ENCODE data around the gene ENTPD1.

The ENTPD1 gene

GRCh38 chr10:95813054-95813685 lies 57.2 kb downstream of the ENTPD1 start:
- Histone ChIP-seq H3K4me2 (peak overlapping the region in 2 of 11 experiments; percentile 39 to 46; a peak in 2 of 22 replicates), H3K9ac (no peak overlapping the region), H3K27me3 (no peaks in the 10 kb centered on the region), H4K20me1 (no peaks in the 10 kb centered on the region), H3K9me3 (replicated peaks in 1 of 11) (peaks cover 14 to 30% (median 25%) of the 10 kb centered on the region in 11 experiments), H3K4me3 (no peak overlapping the region), H3K4me1 (peaks cover 0 to 27% (median 3%) of the 10 kb centered on the region in 10 experiments; a peak in 8 of 20 replicates), H3K36me3 (0 out of 22 replicates have a peak, but pooled peaks cover 0 to 5% (median 0%) of the 10 kb centered on the region in 11 experiments), H3K27ac (no peak overlapping the region)
- no peak for TF ChIP-seq Cebpa-rat (IDR thresholded peaks at IDR 0.05)

- TF ChIP-seq Cebpa-rat (IDR thresholded peaks at IDR 0.05): no peak
- peaks cover 0 to 33% (median 4%) of the 10 kb centered on the region in 10 experiments; a peak in 9 of 20 replicates for H3K4me1 ChIP-seq
- H4K20me1 ChIP-seq: no peaks in the 10 kb centered on the region
- H3K27me3 ChIP-seq: no peaks in the 10 kb centered on the region
- H3K9me3 ChIP-seq (replicated peaks in 1 of 11): peaks cover 14 to 25% (median 25%) of the 10 kb centered on the region in 11 experiments
- H3K4me3 ChIP-seq: no peak overlapping the region
- H3K36me3 ChIP-seq: 0 out of 22 replicates have a peak, but pooled peaks cover 0 to 5% (median 0%) of the 10 kb centered on the region in 11 experiments
- H3K27ac ChIP-seq: no peak overlapping the region
- H3K4me2 ChIP-seq: peak overlapping the region in 5 of 11 experiments; percentile 1 to 42 (median 23); a peak in 6 of 22 replicates
- no peak overlapping the region for H3K9ac ChIP-seq
Measured at GRCh38 chr10:95814011-95814727, 58.2 kb downstream of the ENTPD1 start.

- Histone ChIP-seq H4K20me1 (no peaks in the 10 kb centered on the region), H3K36me3 (0 out of 22 replicates have a peak, but pooled peaks cover 0 to 4% (median 0%) of the 10 kb centered on the region in 11 experiments), H3K9ac (no peak overlapping the region), H3K27me3 (no peaks in the 10 kb centered on the region), H3K27ac (no peak overlapping the region), H3K4me2 (peak overlapping the region in 1 of 11 experiments; percentile 39; a peak in 1 of 22 replicates), H3K9me3 (replicated peaks in 1 of 11) (peaks cover 7 to 16% (median 15%) of the 10 kb centered on the region in 11 experiments), H3K4me1 (peaks cover 0 to 42% (median 12%) of the 10 kb centered on the region in 10 experiments; a peak in 12 of 20 replicates), H3K4me3 (no peak overlapping the region)
- TF ChIP-seq Cebpa-rat (IDR thresholded peaks at IDR 0.05): no peak
Measured at GRCh38 chr10:95815133-95815532, 59.2 kb downstream of the ENTPD1 start.

- Histone ChIP-seq H3K9ac (no peak overlapping the region), H3K27ac (no peak overlapping the region), H3K36me3 (no peaks in the 10 kb centered on the region), H3K4me1 (peaks cover 0 to 49% (median 18%) of the 10 kb centered on the region in 10 experiments; a peak in 12 of 20 replicates), H3K4me2 (no peak overlapping the region), H3K27me3 (no peaks in the 10 kb centered on the region), H3K4me3 (no peak overlapping the region), H3K9me3 (replicated peaks in 1 of 11) (peaks cover 1 to 10% (median 9%) of the 10 kb centered on the region in 11 experiments; a peak in 20 of 22 replicates), H4K20me1 (no peaks in the 10 kb centered on the region)
- TF ChIP-seq Cebpa-rat (IDR thresholded peaks at IDR 0.05): no peak
Measured at GRCh38 chr10:95815701-95816240, 59.8 kb downstream of the ENTPD1 start.

GRCh38 chr10:95818010-95818409 lies 62.0 kb downstream of the ENTPD1 start:
- H3K27ac ChIP-seq: no peak overlapping the region
- peaks cover 0 to 65% (median 29%) of the 10 kb centered on the region in 10 experiments; a peak in 12 of 20 replicates for H3K4me1 ChIP-seq
- H3K4me3 ChIP-seq: no peak overlapping the region

GRCh38 chr10:95818668-95819067 lies 62.7 kb downstream of the ENTPD1 start:
- no peaks in the 10 kb centered on the region for H3K27me3 ChIP-seq
- no peak overlapping the region for H3K27ac ChIP-seq
- H3K36me3 ChIP-seq: no peaks in the 10 kb centered on the region
- H3K4me2 ChIP-seq: peak overlapping the region in 1 of 11 experiments; percentile 54; a peak in 3 of 22 replicates
- H4K20me1 ChIP-seq: no peaks in the 10 kb centered on the region
- H3K9ac ChIP-seq: no peak overlapping the region
- H3K9me3 ChIP-seq (replicated peaks in 1 of 11): peaks cover 0 to 9% (median 0%) of the 10 kb centered on the region in 11 experiments; a peak in 1 of 22 replicates
- peaks cover 0 to 59% (median 29%) of the 10 kb centered on the region in 10 experiments; a peak in 12 of 20 replicates for H3K4me1 ChIP-seq
- H3K4me3 ChIP-seq: no peak overlapping the region
- TF ChIP-seq Cebpa-rat (IDR thresholded peaks at IDR 0.05): no peak

More at GRCh38 chr10:95818010-95818409, 62.0 kb downstream of the ENTPD1 start:
- TF ChIP-seq Cebpa-rat (IDR thresholded peaks at IDR 0.05): no peak
- Histone ChIP-seq H4K20me1 (no peaks in the 10 kb centered on the region), H3K4me2 (no peak overlapping the region), H3K27me3 (no peaks in the 10 kb centered on the region), H3K9ac (no peak overlapping the region), H3K9me3 (replicated peaks in 1 of 11) (peaks cover 0 to 9% (median 0%) of the 10 kb centered on the region in 11 experiments; a peak in 1 of 22 replicates), H3K36me3 (no peaks in the 10 kb centered on the region)

GRCh38 chr10:95819620-95820329 lies 63.8 kb downstream of the ENTPD1 start:
- no peaks in the 10 kb centered on the region for H3K27me3 ChIP-seq
- H3K9ac ChIP-seq: no peak overlapping the region
- H3K4me3 ChIP-seq: no peak overlapping the region

GRCh38 chr10:95820363-95820762 lies 64.4 kb downstream of the ENTPD1 start:
- H3K4me2 ChIP-seq: peak overlapping the region in 6 of 11 experiments; percentile 13 to 68 (median 59); a peak in 9 of 22 replicates
- no peaks in the 10 kb centered on the region for H4K20me1 ChIP-seq
- H3K4me3 ChIP-seq: no peak overlapping the region
- H3K9ac ChIP-seq: no peak overlapping the region
- peaks cover 0 to 9% (median 0%) of the 10 kb centered on the region in 11 experiments; a peak in 1 of 22 replicates for H3K9me3 ChIP-seq (replicated peaks in 1 of 11)
- no peak for TF ChIP-seq Cebpa-rat (IDR thresholded peaks at IDR 0.05)
- H3K27me3 ChIP-seq: no peaks in the 10 kb centered on the region
- H3K4me1 ChIP-seq: peaks cover 0 to 42% (median 26%) of the 10 kb centered on the region in 10 experiments; a peak in 12 of 20 replicates
- peak overlapping the region in 2 of 11 experiments; percentile 38; a peak in 2 of 22 replicates for H3K27ac ChIP-seq
- no peaks in the 10 kb centered on the region for H3K36me3 ChIP-seq

More at GRCh38 chr10:95819620-95820329, 63.8 kb downstream of the ENTPD1 start:
- Histone ChIP-seq H4K20me1 (no peaks in the 10 kb centered on the region), H3K27ac (peak overlapping the region in 3 of 11 experiments; percentile 18 to 38 (median 20); a peak in 2 of 22 replicates), H3K36me3 (no peaks in the 10 kb centered on the region), H3K4me2 (peak overlapping the region in 6 of 11 experiments; percentile 15 to 68 (median 59); a peak in 12 of 22 replicates), H3K4me1 (peaks cover 0 to 48% (median 26%) of the 10 kb centered on the region in 10 experiments; a peak in 12 of 20 replicates), H3K9me3 (replicated peaks in 1 of 11) (peaks cover 0 to 9% (median 0%) of the 10 kb centered on the region in 11 experiments; a peak in 1 of 22 replicates)
- TF ChIP-seq Cebpa-rat (IDR thresholded peaks at IDR 0.05): no peak
